ENCODE data around the gene CGREF1.

- TF ChIP-seq, protein P1, sequence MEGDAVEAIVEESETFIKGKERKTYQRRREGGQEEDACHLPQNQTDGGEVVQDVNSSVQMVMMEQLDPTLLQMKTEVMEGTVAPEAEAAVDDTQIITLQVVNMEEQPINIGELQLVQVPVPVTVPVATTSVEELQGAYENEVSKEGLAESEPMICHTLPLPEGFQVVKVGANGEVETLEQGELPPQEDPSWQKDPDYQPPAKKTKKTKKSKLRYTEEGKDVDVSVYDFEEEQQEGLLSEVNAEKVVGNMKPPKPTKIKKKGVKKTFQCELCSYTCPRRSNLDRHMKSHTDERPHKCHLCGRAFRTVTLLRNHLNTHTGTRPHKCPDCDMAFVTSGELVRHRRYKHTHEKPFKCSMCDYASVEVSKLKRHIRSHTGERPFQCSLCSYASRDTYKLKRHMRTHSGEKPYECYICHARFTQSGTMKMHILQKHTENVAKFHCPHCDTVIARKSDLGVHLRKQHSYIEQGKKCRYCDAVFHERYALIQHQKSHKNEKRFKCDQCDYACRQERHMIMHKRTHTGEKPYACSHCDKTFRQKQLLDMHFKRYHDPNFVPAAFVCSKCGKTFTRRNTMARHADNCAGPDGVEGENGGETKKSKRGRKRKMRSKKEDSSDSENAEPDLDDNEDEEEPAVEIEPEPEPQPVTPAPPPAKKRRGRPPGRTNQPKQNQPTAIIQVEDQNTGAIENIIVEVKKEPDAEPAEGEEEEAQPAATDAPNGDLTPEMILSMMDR (IDR thresholded peaks at IDR 0.05) = no peak
- TF ChIP-seq POLR2A (IDR thresholded peaks at IDR 0.05; ENCODE audit: low read depth) (no peak), POLR2AphosphoS5 (IDR thresholded peaks at IDR 0.05) (no peak), EP300 (IDR thresholded peaks at IDR 0.05) (no peak)
Observed at GRCh38 chr2:27059141-27059820, 59.6 kb downstream of the CGREF1 start.
